OCI-LY7 (cell line): ENCODE results near the gene PHF13. TPM values are rescaled to one million over a fixed set of nuclear protein-coding genes. Genes with fewer than 3 reads are reported as not detected.
A peak's percentile ranks its signal among the peaks of the same experiment; 100 is the strongest.

Source experiments
- BruUV-seq: library from RNA; stranded (reverse); fragments of 400-500 nt; replicated peaks from 2 replicates; lab custom pipeline; 2021; lab: Mats Ljungman, UMichigan
- CTCF ChIA-PET: fragments of 300-600 bp; sonication (Branson Sonifier 250); formaldehyde crosslinking; loops from one replicate; lab custom pipeline; 2022; ENCODE audit warnings: antibody characterized with exemption; ENCODE audit not compliant: unreplicated experiment; lab: Charles Lee
- POLR2A ChIA-PET: fragments of 300-600 bp; sonication (Branson Sonifier 250); formaldehyde crosslinking; loops from one replicate; lab custom pipeline; 2022; ENCODE audit warnings: antibody characterized with exemption; lab: Charles Lee
- DNase-seq: peaks from one replicate; pipeline ENCODE4 v3.0.0-alpha.2; 2015; ENCODE audit warnings: low spot score
- H2AFZ ChIP-seq: fragments of 200-600 bp; sonication (generic), shearing (Covaris generic); 2 replicates; pipeline ENCODE4 v1.6.1; 2014; ENCODE audit warnings: mild to moderate bottlenecking, antibody characterized with exemption, low read length, moderate library complexity
- H3K27ac ChIP-seq: fragments of 200-600 bp; sonication (generic); 2 replicates; pipeline ENCODE4 v1.5.1; 2014; ENCODE audit warnings: mixed run types, low read depth, mild to moderate bottlenecking, moderate library complexity, low read length, inconsistent platforms; ENCODE audit not compliant: poor library complexity, severe bottlenecking
- H3K36me3 ChIP-seq: fragments of 200-600 bp; sonication (generic); 2 replicates; pipeline ENCODE4 v1.6.1; 2014; ENCODE audit warnings: mild to moderate bottlenecking, antibody characterized with exemption, low read length, moderate library complexity, mixed read lengths; ENCODE audit not compliant: insufficient read depth
- H3K4me1 ChIP-seq: fragments of 200-600 bp; sonication (generic); 2 replicates; pipeline ENCODE4 v1.5.1; 2014; ENCODE audit warnings: mild to moderate bottlenecking, low read length; ENCODE audit not compliant: insufficient read depth, poor library complexity, severe bottlenecking
- H3K4me2 ChIP-seq: fragments of 200-600 bp; sonication (generic); 2 replicates; pipeline ENCODE4 v1.6.1; 2014; ENCODE audit warnings: mild to moderate bottlenecking, low read length
- H3K4me3 ChIP-seq: fragments of 200-600 bp; sonication (generic); 2 replicates; pipeline ENCODE4 v1.5.1; 2014; ENCODE audit warnings: mild to moderate bottlenecking, low read depth, low read length; ENCODE audit not compliant: poor library complexity, severe bottlenecking
- H3K79me2 ChIP-seq: fragments of 200-600 bp; sonication (generic); 2 replicates; pipeline ENCODE4 v1.6.1; 2016; ENCODE audit warnings: low read depth, mild to moderate bottlenecking, low read length, moderate library complexity, mixed read lengths; ENCODE audit not compliant: insufficient read depth
- H3K9me2 ChIP-seq: fragments of 200-600 bp; sonication (generic); 2 replicates; pipeline ENCODE4 v1.6.1; 2016; ENCODE audit warnings: mild to moderate bottlenecking, low read length, mixed read lengths; ENCODE audit not compliant: insufficient read depth
- H3K9me3 ChIP-seq: fragments of 200-600 bp; sonication (generic); 2 replicates; pipeline ENCODE4 v1.6.1; 2014; ENCODE audit warnings: mild to moderate bottlenecking, mixed run types, low read length, mixed read lengths
- H4K20me1 ChIP-seq: fragments of 200-600 bp; sonication (generic); 2 replicates; pipeline ENCODE4 v1.6.1; 2014; ENCODE audit warnings: mild to moderate bottlenecking, antibody characterized with exemption, low read length, moderate library complexity, mixed read lengths; ENCODE audit not compliant: insufficient read depth
- EZH2phosphoT487 ChIP-seq: fragments of 200-600 bp; sonication (generic); IDR thresholded peaks from 2 replicates; pipeline ENCODE4 v1.6.1; 2018; ENCODE audit warnings: low read depth, borderline replicate concordance, mild to moderate bottlenecking, mixed run types, antibody characterized with exemption, low read length, moderate library complexity, mixed read lengths
- intact Hi-C: fragments of 100-400 bp; cut with micrococcal nuclease; formaldehyde crosslinking; loops from one replicate; pipeline ENCODE4 v1.10.0; 2022; ENCODE audit not compliant: unreplicated experiment
- total RNA-seq, 2 experiments: library from RNA; depleted of rRNA in 1 of 2; stranded (reverse); fragments of >200 nt in 1 of 2; shearing (Covaris generic) in 1 of 2; gene quantifications; 2 replicates each; pipeline ENCODE4 v1.2.3, GENCODE V29; 2014 to 2022
- TF ChIP-seq, protein P1 (sequence below): fragments of 200-600 bp; sonication (generic); conservative IDR thresholded peaks from 2 replicates; pipeline ENCODE4 v1.5.1; 2014; ENCODE audit warnings: mild to moderate bottlenecking, antibody characterized with exemption, low read length, moderate library complexity, mixed read lengths

The PHF13 gene
- total RNA-seq, 2 experiments from 2014 or later: 5.3 to 14.7 TPM

DNA sequence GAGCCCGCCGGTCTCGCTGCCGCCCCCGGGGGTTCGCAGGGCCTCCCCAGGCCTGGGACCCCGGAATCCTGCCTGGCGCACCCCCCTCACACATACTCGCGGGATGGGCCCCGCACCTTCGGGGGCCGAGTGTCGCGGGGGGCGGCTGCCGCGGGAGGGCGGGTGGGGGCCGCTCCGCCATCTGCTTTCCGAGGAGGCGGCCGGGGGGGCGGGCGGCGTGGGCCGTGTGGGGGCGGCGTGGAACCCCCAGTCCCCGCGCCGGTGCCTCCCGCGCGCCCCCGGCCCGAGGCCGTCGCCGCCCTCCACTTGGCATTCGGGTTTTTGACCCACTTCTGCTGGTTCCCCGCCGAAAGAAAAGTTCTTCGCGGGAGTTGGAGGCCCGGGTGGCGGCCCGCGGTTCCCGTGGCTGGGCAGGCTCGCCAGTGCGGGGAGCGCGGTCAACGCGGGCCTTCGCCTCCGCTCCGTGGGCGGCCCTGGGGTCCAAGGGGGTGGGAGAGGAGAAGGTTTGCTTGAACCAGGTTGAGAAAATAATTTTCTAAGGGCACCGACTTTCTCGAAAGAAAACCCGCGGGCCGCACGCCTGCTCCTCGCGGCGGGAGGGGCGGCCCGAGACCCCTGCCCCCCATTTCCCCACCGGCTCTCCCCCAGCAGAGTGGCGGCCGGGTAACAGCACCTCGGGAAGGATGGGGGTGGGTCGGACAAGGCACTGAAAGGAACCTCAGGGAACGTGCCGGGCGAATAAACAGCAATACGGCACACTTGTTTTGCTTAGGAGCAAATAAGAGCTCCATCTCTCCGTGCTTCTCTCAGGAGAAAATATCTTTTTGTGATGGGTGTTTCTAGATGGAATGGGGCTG, 1.6 kb downstream of the PHF13 start:
- Histone ChIP-seq H3K4me3 (peak overlapping the region; percentile 94), H2AFZ (no peak overlapping the region), H3K9me3 (no peaks in the 10 kb centered on the region), H3K79me2 (peaks cover 12% of the 10 kb centered on the region), H3K36me3 (peaks cover 26% of the 10 kb centered on the region), H4K20me1 (peaks cover 6% of the 10 kb centered on the region; the same call in 1 of the 2 replicates), H3K4me1 (peaks cover 17% of the 10 kb centered on the region), H3K27ac (no peak overlapping the region), H3K4me2 (peak overlapping the region; percentile 80), H3K9me2 (no peaks in the 10 kb centered on the region)
- no peak for TF ChIP-seq EZH2phosphoT487
- TF ChIP-seq, protein P1, sequence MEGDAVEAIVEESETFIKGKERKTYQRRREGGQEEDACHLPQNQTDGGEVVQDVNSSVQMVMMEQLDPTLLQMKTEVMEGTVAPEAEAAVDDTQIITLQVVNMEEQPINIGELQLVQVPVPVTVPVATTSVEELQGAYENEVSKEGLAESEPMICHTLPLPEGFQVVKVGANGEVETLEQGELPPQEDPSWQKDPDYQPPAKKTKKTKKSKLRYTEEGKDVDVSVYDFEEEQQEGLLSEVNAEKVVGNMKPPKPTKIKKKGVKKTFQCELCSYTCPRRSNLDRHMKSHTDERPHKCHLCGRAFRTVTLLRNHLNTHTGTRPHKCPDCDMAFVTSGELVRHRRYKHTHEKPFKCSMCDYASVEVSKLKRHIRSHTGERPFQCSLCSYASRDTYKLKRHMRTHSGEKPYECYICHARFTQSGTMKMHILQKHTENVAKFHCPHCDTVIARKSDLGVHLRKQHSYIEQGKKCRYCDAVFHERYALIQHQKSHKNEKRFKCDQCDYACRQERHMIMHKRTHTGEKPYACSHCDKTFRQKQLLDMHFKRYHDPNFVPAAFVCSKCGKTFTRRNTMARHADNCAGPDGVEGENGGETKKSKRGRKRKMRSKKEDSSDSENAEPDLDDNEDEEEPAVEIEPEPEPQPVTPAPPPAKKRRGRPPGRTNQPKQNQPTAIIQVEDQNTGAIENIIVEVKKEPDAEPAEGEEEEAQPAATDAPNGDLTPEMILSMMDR: no peak
- intact Hi-C loops: no loop called here
- DNase-seq: no peak
- ChIA-PET CTCF (no interaction called here), POLR2A (interaction anchor here (1.4 to 1.6 kb wide), 2 partner anchors 10 kb away, joined by 3 read pairs; partner anchors contain the start of gene THAP3)
- BruUV-seq: no TSS peak

DNA sequence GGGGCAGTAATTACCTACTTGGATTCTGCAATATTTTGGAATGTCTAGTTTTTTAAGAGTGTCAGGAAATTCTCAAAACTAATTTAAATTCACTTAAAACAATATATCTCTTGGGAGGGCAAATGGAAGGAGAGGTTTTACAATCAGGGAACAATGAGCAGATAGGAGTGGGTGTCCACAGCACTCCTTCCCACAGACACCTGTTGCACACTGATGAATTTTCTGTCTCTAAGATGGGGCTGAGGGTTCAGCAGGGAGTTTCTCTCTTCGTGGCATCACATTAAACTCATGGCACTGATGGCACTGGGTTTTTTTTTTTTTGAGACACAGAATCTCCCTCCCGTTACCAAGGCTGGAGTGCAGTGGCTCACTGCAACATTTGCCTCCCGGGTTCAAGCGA, 5.5 kb downstream of the PHF13 start:
- Histone ChIP-seq H2AFZ (no peak overlapping the region), H3K79me2 (peaks cover 12% of the 10 kb centered on the region), H3K9me3 (no peaks in the 10 kb centered on the region), H4K20me1 (peaks cover 6% of the 10 kb centered on the region; the same call in 1 of the 2 replicates), H3K36me3 (peaks cover 61% of the 10 kb centered on the region), H3K9me2 (no peaks in the 10 kb centered on the region), H3K4me2 (no peak overlapping the region), H3K4me3 (no peak overlapping the region), H3K4me1 (peaks cover 19% of the 10 kb centered on the region), H3K27ac (no peak overlapping the region)
- intact Hi-C loops: no loop called here
- TF ChIP-seq, protein P1: no peak
- TF ChIP-seq EZH2phosphoT487: no peak
- DNase-seq: no peak
- CTCF ChIA-PET: no interaction called here
- no TSS peak for BruUV-seq
- POLR2A ChIA-PET: no interaction called here
